ENCODE measurements around the gene GALNS.

GRCh38 chr16:88856828-88857727, at the start of gene GALNS, which contains the start of gene TRAPPC2L:
- TF ChIP-seq CTCF (IDR thresholded peaks at IDR 0.05; ENCODE audit: insufficient read depth, low read length, poor library complexity, severe bottlenecking) (no peak), EZH2phosphoT487 (conservative IDR thresholded peaks at IDR 0.05; ENCODE audit: low read length) (no peak)

All from SU-DHL-6 (cell line).